Fibroblast of lung (primary cell): ENCODE results near the gene ZNF185. TPM values are rescaled to one million over a fixed set of nuclear protein-coding genes. Genes with fewer than 3 reads are reported as not detected.

Experiments used
- DNase-seq, 2 donors: peaks; one replicate each; pipeline versions ENCODE4 v3.0.0 to v3.0.0-alpha.2; 2010; ENCODE audit warnings: low read depth in 2 of 2
- H2AFZ ChIP-seq: 2 replicates; pipeline ENCODE4 v1.5.1; 2012; ENCODE audit warnings: low read length, control low read depth, inconsistent platforms
- H3K27ac ChIP-seq: 2 replicates; pipeline ENCODE4 v1.5.1; 2011; ENCODE audit warnings: low read length, control low read depth; ENCODE audit not compliant: insufficient read depth
- H3K27me3 ChIP-seq: 2 replicates; pipeline ENCODE4 v1.5.1; 2011; ENCODE audit warnings: mild to moderate bottlenecking, low read length; ENCODE audit not compliant: control insufficient read depth, insufficient read depth
- H3K36me3 ChIP-seq: 2 replicates; pipeline ENCODE4 v1.5.1; 2011; ENCODE audit warnings: low read length; ENCODE audit not compliant: control insufficient read depth, insufficient read depth
- H3K4me1 ChIP-seq: 2 replicates; pipeline ENCODE4 v1.5.1; 2011; ENCODE audit warnings: low read length; ENCODE audit not compliant: control insufficient read depth, insufficient read depth; ENCODE audit errors: extremely low read depth
- H3K4me2 ChIP-seq: 2 replicates; pipeline ENCODE4 v1.5.1; 2011; ENCODE audit warnings: low read length, control low read depth; ENCODE audit not compliant: insufficient read depth; ENCODE audit errors: extremely low read depth
- H3K4me3 ChIP-seq, 4 experiments: fragments of 200-600 bp in 1 of 4; sonication (generic) in 1 of 4; replicated peaks in 1 of 4; 2 replicates each; pipeline ENCODE4 v1.5.1; 2011 to 2016; ENCODE audit warnings: low read length in 4 of 4, low read depth in 3 of 4, mild to moderate bottlenecking in 3 of 4, control low read depth in 2 of 4, inconsistent platforms in 1 of 4, mixed read lengths in 1 of 4; ENCODE audit not compliant: insufficient read depth in 1 of 4; ENCODE audit errors: control extremely low read depth in 1 of 4
- H3K79me2 ChIP-seq: 2 replicates; pipeline ENCODE4 v1.5.1; 2012; ENCODE audit warnings: mild to moderate bottlenecking, low read length, inconsistent platforms; ENCODE audit not compliant: control insufficient read depth, insufficient read depth
- H3K9ac ChIP-seq: 2 replicates; pipeline ENCODE4 v1.5.1; 2011; ENCODE audit warnings: mild to moderate bottlenecking, low read length, control low read depth; ENCODE audit not compliant: insufficient read depth
- H3K9me3 ChIP-seq: 2 replicates; pipeline ENCODE4 v1.5.1; 2012; ENCODE audit warnings: low read depth, low read length; ENCODE audit not compliant: control insufficient read depth, insufficient read depth
- H4K20me1 ChIP-seq: 2 replicates; pipeline ENCODE4 v1.5.1; 2011; ENCODE audit warnings: low read length; ENCODE audit not compliant: control insufficient read depth, insufficient read depth; ENCODE audit errors: extremely low read depth
- EZH2 ChIP-seq: IDR thresholded peaks from 2 replicates; pipeline ENCODE4 v1.5.1; 2012; ENCODE audit warnings: low read length, control low read depth, mild to moderate bottlenecking; ENCODE audit errors: missing control alignments
- polyA plus RNA-seq, 2 donors: library from polyadenylated mRNA; depleted of rRNA in 1 of 2; stranded (reverse) in 1 of 2; unstranded in 1 of 2; fragments of >200 nt; gene quantifications; 2 replicates each; pipeline ENCODE4 v1.2.1, GENCODE V29; 2011 to 2012; ENCODE audit warnings: missing spikeins in 1 of 2
- total RNA-seq: library from RNA; depleted of rRNA; stranded (reverse); fragments of >200 nt; gene quantifications from 2 replicates; pipeline ENCODE4 v1.2.1, GENCODE V29; 2014
- TF ChIP-seq, protein P1 (sequence below), 2 donors: IDR thresholded peaks in 1 of 2; conservative IDR thresholded peaks in 1 of 2; 1 replicate in 1 of 2; 2 replicates in 1 of 2; pipeline ENCODE4 v1.5.1; 2011 to 2012; ENCODE audit warnings: low read length in 2 of 2, control low read depth in 1 of 2, inconsistent platforms in 1 of 2, low read depth in 1 of 2, mild to moderate bottlenecking in 1 of 2

The ZNF185 gene
- total and polyA plus RNA-seq, 2 donors (not counting 1 experiment from before 2014, with no cell fraction given), result 0.66 to 4.2 TPM

DNA sequence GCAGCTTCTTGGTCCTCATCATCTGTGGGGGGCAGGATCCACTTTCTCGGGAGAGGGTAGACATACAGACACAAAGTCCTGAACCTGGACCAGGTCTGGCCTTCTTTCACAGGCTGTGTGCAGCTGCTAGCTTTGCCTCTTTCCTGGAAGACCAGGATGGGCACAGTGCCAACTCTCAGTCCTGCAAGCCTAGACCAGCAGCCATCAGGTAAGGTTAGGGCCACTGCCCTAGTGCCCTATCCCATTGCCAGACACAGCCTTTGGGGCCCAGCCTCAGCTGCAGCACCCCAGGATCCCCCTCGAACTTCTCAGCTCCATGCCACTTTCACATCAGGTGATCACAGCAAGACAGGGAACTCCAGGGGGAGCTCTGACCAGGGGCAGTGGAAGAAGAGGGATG is 38.4 kb downstream of the ZNF185 start:
- H3K4me3 ChIP-seq, result no peak overlapping the region
- H4K20me1 ChIP-seq, result no peaks in the 10 kb centered on the region
- TF ChIP-seq, protein P1, sequence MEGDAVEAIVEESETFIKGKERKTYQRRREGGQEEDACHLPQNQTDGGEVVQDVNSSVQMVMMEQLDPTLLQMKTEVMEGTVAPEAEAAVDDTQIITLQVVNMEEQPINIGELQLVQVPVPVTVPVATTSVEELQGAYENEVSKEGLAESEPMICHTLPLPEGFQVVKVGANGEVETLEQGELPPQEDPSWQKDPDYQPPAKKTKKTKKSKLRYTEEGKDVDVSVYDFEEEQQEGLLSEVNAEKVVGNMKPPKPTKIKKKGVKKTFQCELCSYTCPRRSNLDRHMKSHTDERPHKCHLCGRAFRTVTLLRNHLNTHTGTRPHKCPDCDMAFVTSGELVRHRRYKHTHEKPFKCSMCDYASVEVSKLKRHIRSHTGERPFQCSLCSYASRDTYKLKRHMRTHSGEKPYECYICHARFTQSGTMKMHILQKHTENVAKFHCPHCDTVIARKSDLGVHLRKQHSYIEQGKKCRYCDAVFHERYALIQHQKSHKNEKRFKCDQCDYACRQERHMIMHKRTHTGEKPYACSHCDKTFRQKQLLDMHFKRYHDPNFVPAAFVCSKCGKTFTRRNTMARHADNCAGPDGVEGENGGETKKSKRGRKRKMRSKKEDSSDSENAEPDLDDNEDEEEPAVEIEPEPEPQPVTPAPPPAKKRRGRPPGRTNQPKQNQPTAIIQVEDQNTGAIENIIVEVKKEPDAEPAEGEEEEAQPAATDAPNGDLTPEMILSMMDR (conservative IDR thresholded peaks at IDR 0.05 in 1 of 2, IDR thresholded peaks at IDR 0.05 in 1 of 2; ENCODE audit: low read depth in 1 of 2, low read length in 2 of 2), result no peak
- TF ChIP-seq EZH2, result no peak
- DNase-seq, result no peak
- no peaks in the 10 kb centered on the region for H3K9me3 ChIP-seq
- no peaks in the 10 kb centered on the region for H3K79me2 ChIP-seq
- H3K27ac ChIP-seq, result no peak overlapping the region
- H3K36me3 ChIP-seq, result no peaks in the 10 kb centered on the region
- H2AFZ ChIP-seq, result no peak overlapping the region
- no peak overlapping the region for H3K9ac ChIP-seq
- no peaks in the 10 kb centered on the region for H3K4me1 ChIP-seq
- H3K27me3 ChIP-seq, result no peaks in the 10 kb centered on the region
- H3K4me2 ChIP-seq, result no peak overlapping the region

DNA sequence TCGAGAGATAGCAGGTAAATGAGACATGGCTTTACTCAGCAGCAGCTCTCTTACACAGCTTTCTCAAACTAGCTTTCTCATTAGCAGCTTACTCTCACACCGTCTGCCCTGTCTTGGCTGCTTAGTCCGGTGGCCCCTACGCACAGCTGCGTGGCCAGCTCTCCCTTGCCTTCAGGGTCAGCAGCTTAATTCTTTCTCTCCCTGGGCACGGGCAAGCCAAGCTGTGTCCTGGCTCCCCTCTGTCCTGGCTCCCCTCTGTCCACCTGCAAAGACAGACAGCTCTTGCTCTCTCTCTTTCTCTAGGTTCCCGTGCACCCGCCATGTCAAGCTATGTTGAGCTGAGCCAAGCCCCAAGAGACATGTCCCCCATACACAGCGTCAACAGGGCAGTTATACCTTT is 39.4 kb downstream of the ZNF185 start:
- DNase-seq, result no peak
- Histone ChIP-seq H3K9ac (no peak overlapping the region), H3K79me2 (no peaks in the 10 kb centered on the region), H3K4me1 (no peaks in the 10 kb centered on the region), H3K36me3 (no peaks in the 10 kb centered on the region), H2AFZ (no peak overlapping the region), H3K4me3 (no peak overlapping the region), H3K9me3 (no peaks in the 10 kb centered on the region), H3K27me3 (no peaks in the 10 kb centered on the region), H3K4me2 (no peak overlapping the region), H3K27ac (no peak overlapping the region), H4K20me1 (no peaks in the 10 kb centered on the region)
- TF ChIP-seq, protein P1 (conservative IDR thresholded peaks at IDR 0.05 in 1 of 2, IDR thresholded peaks at IDR 0.05 in 1 of 2; ENCODE audit: low read depth in 1 of 2, low read length in 2 of 2), result no peak
- no peak for TF ChIP-seq EZH2

DNA sequence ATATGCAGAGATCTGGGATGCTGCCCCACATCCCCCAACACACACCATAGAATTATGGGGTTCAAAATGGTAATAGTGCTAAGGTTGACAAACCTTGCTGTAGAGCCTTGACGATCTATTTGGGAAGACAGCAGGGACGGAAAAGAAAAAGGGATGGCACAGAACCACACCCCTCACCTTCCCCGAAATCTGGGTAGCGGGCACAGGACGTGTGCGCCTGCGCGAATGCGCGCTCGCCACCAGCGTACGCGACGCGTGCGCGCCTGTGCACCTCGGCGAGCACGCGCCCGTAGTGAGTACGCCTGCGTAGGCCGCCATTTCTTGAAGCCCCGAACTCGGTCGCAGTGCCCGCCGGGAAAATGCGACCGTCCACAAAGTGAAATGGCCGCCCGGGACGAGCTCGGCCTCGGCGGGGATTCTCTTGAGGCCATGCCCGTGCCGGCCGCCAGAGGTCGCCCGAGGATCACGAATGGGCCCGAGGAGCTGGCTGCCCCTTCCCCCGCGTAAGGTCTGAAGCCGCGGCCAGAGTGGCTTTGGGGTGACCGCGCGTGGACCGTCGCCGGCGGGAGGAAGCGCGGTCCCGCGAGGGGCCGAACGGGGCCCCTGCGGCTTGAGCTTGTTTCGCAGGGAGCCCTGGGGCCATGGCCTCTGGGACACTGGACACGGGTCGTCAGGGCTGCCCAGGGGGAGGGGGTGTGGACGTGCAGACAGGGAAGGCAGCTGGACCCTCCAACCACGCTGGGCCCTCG is 43.6 kb downstream of the ZNF185 start:
- Histone ChIP-seq H2AFZ (peak overlapping the region; percentile 83), H3K36me3 (no peaks in the 10 kb centered on the region), H3K27ac (peak overlapping the region; percentile 67), H3K79me2 (no peaks in the 10 kb centered on the region), H3K9me3 (no peaks in the 10 kb centered on the region), H3K9ac (peak overlapping the region; percentile 60), H3K4me1 (no peaks in the 10 kb centered on the region), H3K4me2 (peak overlapping the region; percentile 95), H4K20me1 (no peaks in the 10 kb centered on the region), H3K4me3 (peak overlapping the region; percentile 56 to 88 (median 76)), H3K27me3 (no peaks in the 10 kb centered on the region)
- DNase-seq, result peak; percentile 86 to 91
- TF ChIP-seq, protein P1 (conservative IDR thresholded peaks at IDR 0.05 in 1 of 2, IDR thresholded peaks at IDR 0.05 in 1 of 2; ENCODE audit: low read depth in 1 of 2, low read length in 2 of 2), result peak; percentile 32 to 48
- no peak for TF ChIP-seq EZH2
